Activated naive CD4-positive, alpha-beta T cell treated with Interleukin-2 at 50 U/mL for 16 hours (primary cell): ENCODE measurements around the gene MARK1.
"Not testable (repeated sequence)": the region's sequence is repeated elsewhere in the genome, so short reads cannot be mapped to it uniquely, and the experiment has no call there.

Experiments used
- DNase-seq: peaks from one replicate; pipeline ENCODE4 v3.0.0-alpha.2; 2020

Gene MARK1

DNA sequence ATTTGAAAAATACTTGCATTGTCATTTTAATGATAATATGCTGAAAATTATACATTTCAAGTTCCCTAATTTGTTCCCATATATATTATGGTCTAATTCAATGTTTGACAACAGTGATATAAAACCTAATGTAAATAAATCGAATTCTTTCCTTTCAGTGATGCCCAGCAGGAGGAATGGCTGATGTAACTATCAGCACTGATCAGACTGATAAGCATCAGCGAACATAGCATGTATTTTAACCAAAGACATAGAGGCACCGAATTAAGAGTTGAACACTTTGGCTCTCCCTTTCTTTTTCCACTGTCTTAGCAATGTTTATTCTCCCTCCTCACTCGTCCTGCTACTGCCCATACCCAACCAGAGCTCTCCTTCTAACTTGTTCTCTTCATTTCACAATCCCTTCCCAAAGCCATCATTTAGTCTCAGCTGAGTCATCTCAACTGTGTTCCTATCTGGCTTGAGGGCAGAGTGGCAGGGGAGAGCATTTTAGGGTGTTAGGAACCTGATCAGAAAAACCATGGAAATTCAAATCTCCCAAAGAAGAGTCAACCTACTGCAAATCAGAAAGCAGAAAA, 103.4 kb downstream of the MARK1 start:
- DNase-seq, result no peak

DNA sequence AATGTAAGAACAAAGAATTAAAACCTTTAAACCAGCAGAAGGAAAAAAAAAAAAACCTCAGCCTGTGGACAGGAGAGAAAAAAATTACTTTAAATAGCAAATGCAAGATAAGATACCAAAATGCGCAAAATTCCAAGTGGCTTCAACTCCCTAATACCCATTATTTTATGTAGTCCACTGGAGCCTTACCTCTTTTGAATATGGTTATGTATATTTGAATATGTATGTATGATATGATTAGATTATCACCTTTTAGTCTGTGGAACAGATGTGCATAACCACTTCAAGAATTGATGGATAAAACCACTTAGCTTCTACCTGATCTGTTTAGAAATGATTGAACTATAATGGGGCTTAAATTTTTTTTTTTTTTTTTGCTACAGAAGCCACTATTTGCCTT, 109.8 kb downstream of the MARK1 start:
- DNase-seq, result no peak

DNA sequence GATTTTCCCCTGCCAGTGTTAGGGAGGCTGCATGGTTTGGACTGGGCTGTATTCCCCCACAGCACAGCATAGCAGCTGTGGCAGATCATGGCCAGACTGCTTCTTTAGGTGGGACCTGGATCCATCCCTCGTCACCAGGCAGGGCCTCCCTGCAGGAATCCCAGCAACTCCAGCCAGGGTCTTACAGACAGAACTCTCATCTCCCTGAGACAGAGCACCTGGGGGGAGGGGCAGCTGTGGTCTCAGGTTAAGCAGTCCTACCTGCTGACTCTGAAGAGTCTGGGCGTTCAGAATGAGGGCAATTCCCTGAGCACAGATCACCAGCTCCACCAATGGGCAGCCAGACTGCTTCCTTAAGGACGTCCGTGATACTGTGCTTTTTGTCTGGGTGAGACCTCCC, 114.3 kb downstream of the MARK1 start:
- DNase-seq, result no peak

DNA sequence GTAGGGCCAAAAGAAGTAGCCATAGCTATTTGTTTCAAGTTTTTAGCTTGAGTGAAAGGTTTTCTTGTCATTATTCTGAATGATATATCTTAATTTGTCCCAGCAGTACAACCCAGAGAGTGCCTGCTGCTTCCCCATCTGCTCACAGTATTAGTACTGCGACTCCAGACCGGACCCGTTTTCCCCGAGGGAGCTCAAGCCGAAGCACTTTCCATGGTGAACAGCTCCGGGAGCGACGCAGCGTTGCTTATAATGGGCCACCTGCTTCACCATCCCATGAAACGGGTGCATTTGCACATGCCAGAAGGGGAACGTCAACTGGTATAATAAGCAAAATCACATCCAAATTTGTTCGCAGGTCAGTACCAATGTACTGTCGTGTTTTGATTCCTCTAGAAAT, 125.1 kb downstream of the MARK1 start:
- no peak for DNase-seq

DNA sequence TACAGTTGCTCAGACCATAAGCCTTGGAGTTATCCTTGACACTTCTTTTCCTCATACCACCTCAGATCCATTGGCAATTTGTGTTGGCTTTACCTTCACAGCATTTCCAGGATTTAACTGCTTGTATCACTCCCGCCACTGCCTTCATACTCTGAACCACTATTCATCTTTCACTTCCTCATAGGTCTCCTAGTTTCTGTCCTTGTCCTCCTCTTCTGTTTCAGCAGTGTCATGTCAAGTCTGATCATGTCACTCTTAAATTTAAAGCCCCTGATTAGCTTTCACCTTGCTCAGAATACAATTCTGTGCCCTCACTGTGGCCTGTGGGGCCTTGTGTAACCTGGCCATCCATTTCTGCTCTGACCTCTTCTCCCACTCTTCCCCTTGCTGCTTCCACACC, 127.6 kb downstream of the MARK1 start:
- no peak for DNase-seq

DNA sequence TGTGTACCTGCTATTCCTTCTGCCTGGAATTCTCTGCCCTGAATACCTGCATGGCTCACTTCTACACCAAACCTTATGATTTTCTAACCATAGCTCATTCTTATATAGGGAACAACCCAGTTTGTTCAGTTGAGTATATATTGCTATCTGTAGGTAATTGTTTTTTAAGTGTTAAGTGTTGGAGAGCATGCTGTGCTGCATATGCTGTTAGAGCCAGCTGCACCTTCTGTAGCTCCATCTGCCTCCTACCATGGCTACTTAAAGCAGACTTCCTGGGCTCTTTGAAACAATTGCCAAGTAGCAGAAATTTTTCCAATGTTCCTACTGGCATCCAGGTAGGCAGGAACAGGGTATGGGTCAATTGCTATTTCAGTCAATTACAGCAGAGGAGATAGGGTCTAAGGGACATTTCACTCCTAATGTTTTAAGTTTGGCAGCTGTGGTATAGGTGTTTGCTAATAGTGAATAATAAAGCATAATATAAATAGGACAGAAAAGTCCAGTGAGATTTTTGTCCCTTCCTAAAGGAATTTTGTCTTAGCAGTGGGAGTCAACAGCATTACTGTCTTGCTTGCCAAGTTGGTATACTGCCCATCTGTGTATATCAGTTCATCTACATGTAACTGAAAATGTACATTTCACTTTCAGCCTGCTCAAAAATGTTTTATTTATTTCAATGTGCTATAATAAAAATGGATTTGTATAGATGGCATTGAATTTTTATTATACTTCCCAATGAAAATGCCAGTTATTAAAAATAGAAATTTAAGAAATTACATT, 128.2 kb downstream of the MARK1 start:
- DNase-seq, result no peak

DNA sequence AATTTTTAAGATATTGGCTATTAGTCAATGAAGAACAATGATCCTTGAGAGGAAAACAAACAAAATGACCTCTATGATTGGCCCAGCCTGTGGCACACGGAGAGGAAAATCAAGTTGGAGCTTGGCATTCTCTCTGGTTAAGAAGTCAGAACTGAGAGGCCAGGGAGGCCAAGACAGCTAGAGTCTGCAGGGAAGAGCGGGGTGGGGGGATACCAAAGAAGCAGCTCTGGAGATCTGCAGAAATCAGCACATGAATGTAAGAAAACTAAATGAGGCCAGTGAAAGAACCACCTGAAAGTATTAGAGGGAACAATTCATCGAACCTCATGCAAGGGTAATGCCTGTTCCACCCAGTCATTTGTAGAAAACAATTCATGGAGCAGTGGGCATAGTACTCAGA, 138.4 kb downstream of the MARK1 start:
- no peak for DNase-seq

DNA sequence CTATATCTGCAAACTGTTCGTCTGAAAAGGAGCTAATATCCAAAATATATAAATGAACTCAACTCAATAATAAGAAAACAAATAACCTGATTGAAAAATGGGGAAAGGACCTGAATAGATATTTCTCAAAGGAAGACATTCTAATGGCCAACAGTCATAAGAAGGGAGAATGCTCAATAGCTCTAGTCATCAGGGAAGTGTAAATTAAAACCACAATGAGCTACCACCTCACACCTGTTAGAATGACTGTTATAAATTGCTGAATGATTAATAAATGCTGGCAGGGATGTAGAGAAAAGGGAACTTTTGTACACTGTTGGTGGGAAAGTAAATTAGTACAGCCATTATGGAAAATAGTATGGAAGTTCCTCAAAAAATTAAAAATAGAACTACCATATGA, 141.1 kb downstream of the MARK1 start:
- no peak for DNase-seq

DNA sequence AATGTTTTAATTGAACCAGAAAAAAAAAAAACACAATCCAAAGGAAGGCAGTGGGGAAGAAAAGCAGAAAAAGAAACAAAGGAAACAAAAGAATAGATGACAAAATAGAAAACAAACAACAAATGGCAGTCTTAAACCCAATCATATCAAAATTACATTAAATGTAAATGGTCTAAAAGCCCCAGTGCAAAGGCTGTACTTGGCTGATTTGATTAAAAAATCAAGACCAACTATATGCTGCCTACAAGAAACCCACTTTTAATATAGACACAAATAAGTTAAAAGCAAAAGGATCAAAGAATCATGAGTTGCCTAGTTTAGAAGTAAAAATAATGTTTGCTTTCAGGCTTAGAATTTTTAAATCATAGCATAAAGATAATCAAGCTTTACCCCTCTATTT, 142.4 kb downstream of the MARK1 start:
- no peak for DNase-seq

DNA sequence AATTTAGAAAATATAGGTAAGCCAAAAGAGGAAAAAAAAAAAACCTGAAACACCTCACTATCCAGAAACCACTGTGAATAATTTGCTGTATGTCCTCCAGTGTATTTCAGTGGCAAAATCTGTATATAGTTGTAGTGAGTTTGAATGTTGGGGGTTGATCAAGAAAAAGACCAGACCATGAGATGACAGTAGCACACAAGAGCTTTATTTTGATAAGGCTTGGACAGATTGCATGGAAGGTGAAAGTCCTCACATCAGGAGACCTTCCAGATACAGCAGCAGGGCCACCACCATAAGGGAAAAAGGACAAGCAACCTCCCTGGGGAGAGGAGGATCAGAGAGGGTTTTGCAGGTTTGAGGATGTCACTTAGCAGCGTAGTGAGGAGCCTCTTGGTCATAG, 146.0 kb downstream of the MARK1 start:
- no peak for DNase-seq

DNA sequence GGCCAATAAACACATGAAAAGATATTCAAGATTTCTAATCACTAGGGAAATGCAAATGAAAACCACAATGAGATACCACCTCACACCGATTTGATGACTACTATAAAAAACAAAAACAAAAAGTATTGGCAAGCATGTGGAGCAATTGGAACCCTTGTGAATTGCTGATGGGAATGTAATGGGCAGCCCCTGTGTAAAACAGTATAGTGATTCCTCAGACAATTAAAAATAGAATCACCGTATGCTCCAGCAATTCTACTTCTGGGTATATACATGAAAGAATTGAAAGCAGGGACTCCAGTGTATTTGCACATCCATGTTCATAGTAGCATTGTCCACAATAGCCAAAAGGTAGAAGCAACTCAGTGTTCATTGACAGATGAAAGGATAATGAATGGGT, 149.3 kb downstream of the MARK1 start:
- no peak for DNase-seq

DNA sequence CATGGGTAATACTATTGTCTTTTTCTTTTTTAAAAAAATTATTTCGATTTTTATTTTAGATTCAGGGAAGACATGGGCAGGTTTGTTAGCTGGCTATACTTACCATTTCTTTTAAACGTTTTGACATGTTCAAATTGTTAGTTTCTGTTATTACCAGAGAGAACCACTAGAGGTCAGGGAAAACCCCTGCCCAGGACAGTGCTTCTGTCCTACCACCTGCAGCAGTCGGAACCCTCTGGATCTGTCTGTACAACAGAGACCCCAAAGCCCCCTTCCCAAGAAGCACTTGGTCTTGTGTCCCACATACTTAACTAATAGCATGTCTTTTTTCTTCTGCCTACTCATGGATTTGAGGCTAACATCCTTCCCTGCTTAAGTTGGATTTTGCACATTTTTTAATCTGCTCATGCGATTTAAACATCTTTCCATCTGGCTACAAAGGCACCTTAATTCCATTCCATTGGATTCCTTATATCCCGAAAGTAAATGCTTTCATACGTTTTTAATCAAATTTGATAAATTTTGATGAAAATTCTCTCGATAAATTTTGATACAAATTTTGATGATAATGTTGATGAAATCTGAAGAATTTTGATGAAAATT, 152.2 kb downstream of the MARK1 start:
- DNase-seq, result no peak

DNA sequence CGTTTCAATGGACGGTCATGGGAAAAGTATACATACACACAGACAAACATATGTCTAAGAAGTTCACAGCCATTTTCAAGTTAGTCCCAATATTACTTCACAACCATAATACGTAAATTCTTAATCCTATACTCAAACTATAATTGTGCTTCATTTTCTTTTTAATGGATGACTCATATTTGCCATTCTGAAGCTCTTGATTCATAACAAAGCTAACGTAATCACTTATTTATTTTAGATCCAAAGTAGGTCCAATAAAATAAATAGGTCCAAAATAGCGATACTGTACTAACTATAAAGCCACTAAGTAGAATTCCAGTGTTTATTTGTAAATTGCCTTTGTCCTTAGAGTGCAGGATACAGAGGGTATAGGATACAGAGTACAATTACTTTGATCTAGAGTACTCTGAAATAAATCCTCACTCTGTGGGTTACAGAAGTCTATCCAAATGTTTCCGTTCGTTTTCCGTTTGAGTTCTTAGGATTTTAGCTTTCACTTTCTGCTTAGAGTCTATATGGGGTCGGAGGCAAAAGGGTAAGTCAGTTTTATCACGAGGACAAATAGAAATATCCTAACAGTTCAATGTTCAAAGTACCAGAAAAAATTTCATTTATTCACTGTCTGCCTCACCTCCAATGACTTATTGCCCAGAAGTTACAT, 153.4 kb downstream of the MARK1 start:
- no peak for DNase-seq

DNA sequence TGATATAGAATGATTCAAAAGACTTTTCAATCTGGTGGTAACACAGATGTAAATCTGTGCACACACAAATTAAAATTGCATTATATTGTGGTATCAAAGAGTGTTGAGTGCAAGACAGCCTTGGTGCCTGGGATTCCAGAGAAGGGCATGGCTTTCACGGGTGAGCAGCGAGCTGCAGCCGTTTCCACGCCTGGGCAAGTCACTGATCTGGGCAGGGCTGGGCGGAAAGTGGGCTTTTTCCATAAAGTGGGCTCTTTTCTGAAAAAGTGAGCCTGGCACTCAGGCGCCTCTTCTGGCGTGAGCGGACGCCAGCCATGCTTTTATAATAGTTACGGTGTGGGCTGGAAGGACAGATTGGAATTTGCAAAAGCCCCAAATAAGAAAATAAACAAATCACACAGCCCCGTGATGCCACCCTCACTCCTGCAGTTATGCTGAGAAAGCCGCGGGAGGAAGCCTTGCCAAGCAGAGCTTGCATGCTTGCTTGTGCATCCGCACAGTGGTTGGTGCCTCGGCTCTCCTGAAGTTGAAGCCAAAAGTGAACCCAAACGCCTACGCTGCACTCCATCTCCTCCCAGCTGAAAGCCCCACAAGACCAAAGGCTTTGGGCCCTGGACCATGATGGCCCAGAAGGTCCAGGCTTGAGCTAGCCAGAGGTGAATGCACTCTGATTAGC, 155.1 kb downstream of the MARK1 start:
- DNase-seq, result no peak

DNA sequence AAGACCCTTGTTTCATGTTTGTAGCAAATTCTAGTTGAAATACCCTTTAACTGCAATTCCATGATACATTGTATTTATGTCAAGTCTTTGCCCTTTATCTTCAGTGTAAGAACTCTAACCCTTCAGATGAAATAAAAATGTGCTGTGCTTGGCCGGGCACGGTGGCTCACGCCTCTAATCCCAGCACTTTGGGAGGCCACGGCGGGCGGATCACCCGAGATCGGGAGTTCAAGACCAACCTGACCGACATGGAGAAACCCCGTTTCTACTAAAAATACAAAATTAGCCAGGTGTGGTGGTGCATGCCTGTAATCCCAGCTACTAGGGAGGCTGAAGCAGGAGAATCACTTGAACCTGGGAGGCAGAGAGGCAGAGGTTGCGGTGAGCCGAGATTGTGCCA, 155.8 kb downstream of the MARK1 start:
- not testable (repeated sequence) for DNase-seq

DNA sequence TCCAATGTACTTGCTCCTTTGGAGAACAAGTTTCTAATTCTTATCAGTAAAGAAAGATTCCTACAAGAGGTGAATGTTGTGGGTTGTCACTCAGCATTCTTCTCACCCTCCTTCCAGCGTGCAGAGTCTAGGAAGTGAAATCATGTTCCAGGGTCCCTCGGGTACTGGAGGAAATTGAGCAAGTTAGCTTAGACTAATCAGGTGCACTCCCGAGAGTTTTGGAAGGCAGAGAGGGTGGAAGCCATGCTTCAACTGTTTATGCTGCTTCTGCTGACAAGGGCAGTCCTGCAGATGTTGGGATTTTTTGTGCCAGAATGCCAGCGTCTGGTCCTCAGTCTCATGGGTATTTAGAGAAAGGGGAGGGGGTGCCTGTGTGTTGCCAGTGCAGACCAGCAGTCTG, 157.0 kb downstream of the MARK1 start:
- no peak for DNase-seq

DNA sequence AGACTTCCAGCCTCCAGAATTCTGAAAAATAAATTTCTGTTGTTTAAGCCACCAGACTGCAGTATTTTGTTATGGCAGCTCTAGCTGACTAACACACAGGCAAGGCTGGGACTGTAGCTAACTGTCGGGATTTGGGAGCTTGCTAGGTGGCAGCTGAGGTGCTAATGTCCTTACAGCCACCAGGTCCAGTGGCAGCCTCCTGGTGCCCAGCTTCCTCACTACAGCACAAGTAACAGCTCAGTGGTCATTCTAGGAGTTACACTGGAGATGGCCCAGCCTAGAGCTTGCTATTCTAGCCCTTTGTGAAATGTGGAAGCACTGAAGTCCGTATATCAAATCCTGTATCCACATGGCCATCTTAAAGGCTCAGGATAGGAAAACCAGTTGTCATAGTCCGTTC, 157.9 kb downstream of the MARK1 start:
- DNase-seq, result no peak

DNA sequence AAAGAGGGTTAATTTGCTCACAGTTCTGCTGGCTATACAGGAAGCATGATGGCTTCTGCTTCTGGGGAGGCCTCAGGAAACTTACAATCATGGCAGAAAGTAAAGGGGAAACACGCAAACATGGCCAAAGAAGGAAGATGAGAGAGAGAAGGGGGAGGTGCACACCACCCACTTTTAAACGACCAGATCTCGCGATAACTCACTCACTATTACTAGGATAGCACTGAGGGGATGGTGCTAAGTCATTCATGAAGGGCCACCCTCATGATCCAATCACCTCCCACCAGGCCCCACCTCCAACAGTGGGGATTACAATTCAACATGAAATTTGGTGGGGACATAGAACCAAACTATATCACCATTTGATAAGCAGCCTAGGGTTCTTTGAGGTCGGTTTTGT, 159.9 kb downstream of the MARK1 start:
- DNase-seq, result no peak

DNA sequence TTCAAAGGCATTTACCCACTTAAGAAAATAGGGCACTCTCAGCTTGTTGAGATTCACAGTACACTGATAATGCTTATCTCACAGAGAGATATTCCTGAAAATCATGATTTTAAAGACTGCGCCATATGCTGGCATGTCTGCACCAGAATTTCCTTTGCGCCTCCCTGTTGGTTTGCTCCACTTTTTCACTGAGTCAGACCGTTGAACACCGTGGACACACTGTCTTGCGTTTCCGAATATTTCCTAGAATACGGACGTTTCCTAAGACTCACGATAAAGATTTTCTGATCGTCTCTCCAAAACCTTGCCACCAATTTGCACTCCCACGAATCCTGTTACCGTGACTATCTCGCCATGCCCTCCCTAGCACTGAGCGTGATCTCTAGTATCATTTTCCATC, 161.7 kb downstream of the MARK1 start:
- DNase-seq, result no peak

DNA sequence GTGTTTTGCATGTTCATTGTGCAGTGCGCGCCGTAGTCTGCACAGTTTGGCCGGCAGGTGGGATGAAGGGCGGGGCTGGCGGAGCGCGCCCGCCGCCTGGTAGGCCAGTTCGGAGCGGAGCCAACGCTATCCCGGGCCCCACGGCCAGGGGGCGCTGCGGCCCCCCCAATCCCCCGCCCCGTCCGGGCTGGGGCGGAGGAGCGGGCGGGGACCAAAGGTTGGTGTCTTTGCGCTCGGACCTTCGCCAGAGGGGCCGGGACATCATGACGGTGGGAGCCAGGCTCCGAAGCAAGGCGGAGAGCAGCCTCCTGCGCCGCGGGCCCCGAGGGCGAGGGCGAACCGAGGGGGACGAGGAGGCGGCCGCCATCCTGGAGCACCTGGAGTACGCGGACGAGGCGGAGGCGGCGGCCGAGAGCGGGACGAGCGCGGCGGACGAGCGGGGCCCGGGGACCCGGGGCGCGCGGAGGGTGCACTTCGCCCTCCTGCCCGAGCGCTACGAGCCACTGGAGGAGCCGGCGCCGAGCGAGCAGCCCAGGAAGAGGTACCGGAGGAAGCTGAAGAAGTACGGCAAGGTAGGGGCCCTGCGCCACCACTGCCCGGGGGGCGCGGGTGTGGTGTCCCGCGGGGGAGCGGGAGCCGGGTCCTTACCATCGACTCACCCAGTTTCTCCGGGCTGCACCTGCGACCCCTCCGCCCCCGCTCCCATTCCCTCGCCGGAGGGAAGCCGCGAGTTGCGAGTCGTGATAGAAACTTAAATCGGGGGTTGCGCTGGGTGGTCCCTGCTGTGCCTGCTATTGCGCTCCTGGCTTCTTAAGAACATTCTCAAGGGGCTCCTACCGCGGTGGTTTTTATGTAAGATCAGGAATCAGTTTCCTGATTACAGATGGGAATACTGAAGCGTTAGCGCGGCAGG, 162.5 kb downstream of the MARK1 start, which contains the start of gene C1orf115:
Gene C1orf115 (plus strand): TSS at position 224 of the 913 bp plus-strand sequence. CDS start 40 bp downstream, at position 264.
- peak; percentile 79 for DNase-seq

DNA sequence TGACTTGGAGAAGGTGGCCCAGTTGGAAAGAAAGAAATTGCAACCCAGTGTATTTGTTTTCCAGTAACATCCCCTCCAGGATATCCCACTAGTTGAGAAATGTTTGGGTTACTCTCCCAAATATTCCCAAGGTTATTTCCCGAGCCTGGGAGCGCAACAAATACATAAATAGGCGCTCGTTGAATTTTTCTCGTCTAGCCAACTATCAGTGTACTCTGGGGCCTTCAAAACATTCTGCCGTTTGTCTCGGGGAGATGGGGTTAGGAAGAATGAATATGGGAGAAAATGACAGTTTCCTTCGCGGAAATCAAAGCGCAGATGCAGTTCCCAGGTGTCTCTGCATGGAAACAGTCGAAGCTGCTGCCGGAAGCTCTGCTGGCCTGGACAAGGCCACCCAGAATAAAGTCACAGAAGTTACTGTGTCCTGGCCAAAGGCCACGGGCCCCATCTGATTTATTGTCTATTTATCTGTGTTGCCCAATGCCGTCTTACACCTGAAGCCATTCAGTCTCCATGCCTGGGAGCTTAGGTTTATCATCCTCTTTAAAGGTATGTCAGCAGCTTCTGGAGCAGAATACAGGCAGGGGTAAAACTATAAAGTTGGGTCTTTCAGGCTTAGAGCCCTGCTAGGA, 163.2 kb downstream of the MARK1 start:
- no peak for DNase-seq
